H1 (cell line): Measurements from ENCODE around the gene KLF13. TPM values are rescaled to one million over a fixed set of nuclear protein-coding genes. Genes with fewer than 3 reads are reported as not detected.

Source experiments
- ASH2L ChIP-seq: fragments of 200-600, 300-600 bp; sonication (generic); IDR thresholded peaks from one replicate; pipeline ENCODE4 v1.7.1; 2017; ENCODE audit warnings: low read length
- CHD2 ChIP-seq: IDR thresholded peaks from 2 replicates; pipeline ENCODE4 v1.6.1; 2012; ENCODE audit warnings: low read length, improper control_type of control experiment
- CREB1 ChIP-seq: IDR thresholded peaks from 2 replicates; pipeline ENCODE4 v1.6.1; 2012; ENCODE audit warnings: inconsistent platforms
- E2F6 ChIP-seq: IDR thresholded peaks from 2 replicates; pipeline ENCODE4 v1.6.1; 2012; ENCODE audit warnings: inconsistent platforms
- FOSL1 ChIP-seq: IDR thresholded peaks from 2 replicates; pipeline ENCODE4 v1.6.1; 2011; ENCODE audit warnings: mild to moderate bottlenecking, low read depth, low read length, moderate library complexity; ENCODE audit not compliant: insufficient read depth
- NRF1 ChIP-seq: IDR thresholded peaks from 2 replicates; pipeline ENCODE4 v1.6.1; 2011; ENCODE audit warnings: mild to moderate bottlenecking, low read depth, low read length, improper control_type of control experiment
- RAD21 ChIP-seq, 2 experiments: IDR thresholded peaks in 1 of 2; conservative IDR thresholded peaks in 1 of 2; 2 replicates each; pipeline ENCODE4 v1.6.1; 2011; ENCODE audit warnings: low read depth in 2 of 2, low read length in 2 of 2, improper control_type of control experiment in 1 of 2, inconsistent platforms in 1 of 2, mild to moderate bottlenecking in 1 of 2, moderate library complexity in 1 of 2
- RXRA ChIP-seq: IDR thresholded peaks from 2 replicates; pipeline ENCODE4 v1.6.1; 2011; ENCODE audit warnings: low read depth, mild to moderate bottlenecking, low read length, moderate library complexity; ENCODE audit not compliant: insufficient read depth
- TEAD4 ChIP-seq: IDR thresholded peaks from 2 replicates; pipeline ENCODE4 v1.6.1; 2012; ENCODE audit warnings: low read depth, low read length, inconsistent platforms, mixed read lengths
- polyA plus RNA-seq, 7 experiments: library from polyadenylated mRNA; depleted of rRNA in 3 of 7; stranded (reverse) in 5 of 7; unstranded in 2 of 7; fragments of >200 nt in 5 of 7; fragments of 200-250 nt in 2 of 7; gene quantifications; 1 replicate in 5 of 7; 2 replicates in 1 of 7; 4 replicates in 1 of 7; pipeline versions ENCODE4 v1.2.1 to v1.2.3, GENCODE V29; 2011 to 2013; ENCODE audit warnings: missing spikeins in 2 of 7, mixed read lengths in 2 of 7
- total RNA-seq: library from RNA; stranded (reverse); fragmentation: NEBNext Ultra II Directional; extraction: Animal tissue kit (Norgen Biotek cat#: 25700); gene quantifications from 2 replicates; pipeline ENCODE4 v1.2.1, GENCODE V29; 2021

The KLF13 gene
- total and polyA plus RNA-seq, 2 of the 8 experiments (the other 6 are each of a cell fraction or from before 2014, with no cell fraction given) = 18.3 to 33.4 TPM

GRCh38 chr15:31307270-31308184, 19.1 kb upstream of the KLF13 start (continued):
- no peak for TF ChIP-seq CHD2
- TF ChIP-seq E2F6 = no peak
- TF ChIP-seq ASH2L = no peak
- TF ChIP-seq NRF1 = no peak
- no peak for TF ChIP-seq RAD21 (IDR thresholded peaks at IDR 0.05 in 1 of 2, conservative IDR thresholded peaks at IDR 0.05 in 1 of 2; ENCODE audit: low read depth in 2 of 2, low read length in 2 of 2)
- TF ChIP-seq FOSL1 = no peak
- no peak for TF ChIP-seq CREB1
- no peak for TF ChIP-seq TEAD4
- TF ChIP-seq RXRA = no peak
